HepG2 (cell line): ENCODE measurements around the gene ACSS3. TPM values are rescaled to one million over a fixed set of nuclear protein-coding genes. Genes with fewer than 3 reads are reported as not detected.

ENCODE experiments used
- ATAC-seq: fragments of 200-7000 bp; cut with Tn5 transposase; 3 replicates; pipeline ENCODE4 v1.9.1; 2020; ENCODE audit warnings: mild to moderate bottlenecking, moderate library complexity
- BruUV-seq: library from RNA; stranded (reverse); fragments of 400-500 nt; replicated peaks from 2 replicates; lab custom pipeline; 2021; lab: Mats Ljungman, UMichigan
- CTCF ChIA-PET: fragments of 300-600 bp; formaldehyde crosslinking; extraction: SDS; loops from one replicate; lab custom pipeline; 2021; ENCODE audit warnings: low total read pairs, inconsistent platforms, low intra/inter-chr PET ratio; lab: Yijun Ruan, JAX
- POLR2A ChIA-PET: fragments of 350-600 bp; sonication (Branson Sonifier 250); formaldehyde crosslinking; loops from one replicate; lab custom pipeline; 2020; ENCODE audit warnings: antibody characterized with exemption, inconsistent platforms; lab: Yijun Ruan, JAX
- DNase-seq: peaks from one replicate; pipeline ENCODE4 v3.0.0-alpha.2; 2015; ENCODE audit warnings: low spot score
- FAIRE-seq: peaks from 3 replicates; lab custom pipeline; 2011; peaks lifted over from hg19 to GRCh38; lab: Jason Lieb, UNC
- H2AFZ ChIP-seq: one replicate; pipeline ENCODE4 v1.6.1; 2011; ENCODE audit warnings: low read length, inconsistent platforms
- H3K27ac ChIP-seq: fragments of 300-600 bp; 3 replicates; pipeline ENCODE4 v1.8.0; 2011; ENCODE audit warnings: mixed run types, mild to moderate bottlenecking, mixed read lengths, low read length, inconsistent platforms; ENCODE audit not compliant: insufficient read depth; ENCODE audit errors: extremely low read length
- H3K27me3 ChIP-seq, 2 experiments: fragments of 200-600 bp in 1 of 2; 2 replicates in 1 of 2; 3 replicates in 1 of 2; pipeline versions ENCODE4 v1.6.0 to v1.8.0; 2011; ENCODE audit warnings: low read length in 2 of 2, mild to moderate bottlenecking in 2 of 2, moderate library complexity in 2 of 2, inconsistent platforms in 1 of 2; ENCODE audit not compliant: insufficient read depth in 2 of 2, control insufficient read depth in 1 of 2
- H3K36me3 ChIP-seq, 2 experiments: fragments of 200-600 bp in 1 of 2; replicated peaks in 1 of 2; 2 replicates in 1 of 2; 3 replicates in 1 of 2; pipeline versions ENCODE4 v1.5.1 to v1.8.0; 2011; ENCODE audit warnings: low read length in 2 of 2, inconsistent platforms in 1 of 2; ENCODE audit not compliant: insufficient read depth in 2 of 2, control insufficient read depth in 1 of 2
- H3K4me1 ChIP-seq: 2 replicates; pipeline ENCODE4 v1.5.1; 2012; ENCODE audit warnings: low read length, inconsistent platforms; ENCODE audit not compliant: insufficient read depth
- H3K4me2 ChIP-seq: 2 replicates; pipeline ENCODE4 v1.6.0; 2011; ENCODE audit warnings: low read depth, low read length, inconsistent platforms
- H3K4me3 ChIP-seq, 3 experiments: fragments of 200-600 bp in 1 of 3; sonication (generic), shearing (Covaris generic) in 1 of 3; replicated peaks in 1 of 3; 2 replicates each; pipeline ENCODE4 v1.5.1; 2011 to 2016; ENCODE audit warnings: low read length in 3 of 3, inconsistent platforms in 2 of 3, low read depth in 2 of 3, mild to moderate bottlenecking in 2 of 3, control low read depth in 1 of 3, mixed read lengths in 1 of 3; ENCODE audit not compliant: insufficient read depth in 1 of 3
- H3K79me2 ChIP-seq: one replicate; pipeline ENCODE4 v1.6.1; 2011; ENCODE audit warnings: low read length, inconsistent platforms; ENCODE audit not compliant: insufficient read depth
- H3K9ac ChIP-seq: 2 replicates; pipeline ENCODE4 v1.6.0; 2011; ENCODE audit warnings: mild to moderate bottlenecking, low read depth, low read length, inconsistent platforms; ENCODE audit not compliant: insufficient read depth
- H3K9me3 ChIP-seq: 2 replicates; pipeline ENCODE4 v1.5.1; 2012; ENCODE audit warnings: mild to moderate bottlenecking, low read length
- H4K20me1 ChIP-seq: 2 replicates; pipeline ENCODE4 v1.6.0; 2011; ENCODE audit warnings: inconsistent platforms, mild to moderate bottlenecking, low read length, moderate library complexity; ENCODE audit not compliant: insufficient read depth
- ASH2L ChIP-seq: fragments of 300-600, 200-600 bp; sonication (generic); IDR thresholded peaks from 2 replicates; pipeline ENCODE4 v1.7.0; 2017; ENCODE audit warnings: low read depth, mild to moderate bottlenecking, moderate library complexity, mixed read lengths, low read length; ENCODE audit not compliant: insufficient read length
- BORCS8-MEF2B ChIP-seq: sonication (generic); formaldehyde crosslinking; IDR thresholded peaks from 2 replicates; pipeline ENCODE4 v1.8.0; 2022; ENCODE audit warnings: mild to moderate bottlenecking, missing genetic modification reagents
- ELF1 ChIP-seq: sonication (generic); formaldehyde crosslinking; IDR thresholded peaks from 2 replicates; pipeline ENCODE4 v1.4.0; 2020; ENCODE audit warnings: missing genetic modification reagents
- FOXJ3 ChIP-seq: sonication (generic); formaldehyde crosslinking; IDR thresholded peaks from 2 replicates; pipeline ENCODE4 v1.4.0; 2020; ENCODE audit warnings: missing genetic modification reagents, mild to moderate bottlenecking, borderline replicate concordance
- FOXM1 ChIP-seq: sonication (generic); formaldehyde crosslinking; IDR thresholded peaks from 2 replicates; pipeline ENCODE4 v1.5.0; 2020; ENCODE audit warnings: missing genetic modification reagents
- HIC2 ChIP-seq: sonication (generic); formaldehyde crosslinking; IDR thresholded peaks from 2 replicates; pipeline ENCODE4 v1.9.0; 2022; ENCODE audit warnings: low read depth, missing genetic modification reagents
- HMG20A ChIP-seq: IDR thresholded peaks from 2 replicates; pipeline ENCODE4 v1.6.1; 2016; ENCODE audit warnings: borderline replicate concordance
- KAT2B ChIP-seq: fragments of 150-350 bp; IDR thresholded peaks from 2 replicates; pipeline ENCODE4 v1.6.1; 2014; ENCODE audit warnings: low read depth, low read length, borderline replicate concordance
- KMT2A ChIP-seq: sonication (generic); formaldehyde crosslinking; IDR thresholded peaks from 2 replicates; pipeline ENCODE4 v1.4.0; 2020; ENCODE audit warnings: missing genetic modification reagents
- MNT ChIP-seq: fragments of 450-650 bp; IDR thresholded peaks from 2 replicates; pipeline ENCODE4 v1.6.1; 2016
- RBAK ChIP-seq: sonication (generic); formaldehyde crosslinking; IDR thresholded peaks from 2 replicates; pipeline ENCODE4 v1.5.1; 2020; ENCODE audit warnings: mild to moderate bottlenecking, missing genetic modification reagents
- SMARCE1 ChIP-seq: fragments of 450-650 bp; IDR thresholded peaks from 2 replicates; pipeline ENCODE4 v1.6.1; 2017; ENCODE audit warnings: borderline replicate concordance
- ZNF33B ChIP-seq: sonication (generic); formaldehyde crosslinking; IDR thresholded peaks from 2 replicates; pipeline ENCODE4 v1.5.1; 2020; ENCODE audit warnings: mild to moderate bottlenecking, missing genetic modification reagents
- ZNF510 ChIP-seq: sonication (generic); formaldehyde crosslinking; IDR thresholded peaks from 2 replicates; pipeline ENCODE4 v1.4.0; 2020; ENCODE audit warnings: low read depth, mild to moderate bottlenecking, missing genetic modification reagents
- ZNF546 ChIP-seq: sonication (generic); formaldehyde crosslinking; conservative IDR thresholded peaks from 2 replicates; pipeline ENCODE4 v1.8.1; 2023; ENCODE audit warnings: mild to moderate bottlenecking, missing genetic modification reagents
- ZNF713 ChIP-seq: sonication (generic); formaldehyde crosslinking; IDR thresholded peaks from 2 replicates; pipeline ENCODE4 v1.4.0; 2020; ENCODE audit warnings: mild to moderate bottlenecking, missing genetic modification reagents
- WGBS: methylation state at CpG from one replicate; pipeline ENCODE4 v1.1.6; 2017; ENCODE audit warnings: low lambda C conversion rate; 5-methylcytosine and 5-hydroxymethylcytosine counted together
- in situ Hi-C: cut with HindIII; loops from 2 replicates; pipeline ENCODE4 v1.10.0; 2017; ENCODE audit warnings: low pct_unique_long_range_greater_than_20kb; ENCODE audit not compliant: extremely low pct_ligation_motif_present
- intact Hi-C: fragments of 100-400 bp; cut with micrococcal nuclease; formaldehyde crosslinking; loops from one replicate; pipeline ENCODE4 v1.10.0; 2022; ENCODE audit not compliant: unreplicated experiment
- polyA plus RNA-seq, 8 experiments: library from polyadenylated mRNA; depleted of rRNA in 3 of 8; stranded (reverse) in 7 of 8; unstranded in 1 of 8; fragments of >200 nt; fragmentation: Illumina TruSeq in 4 of 8; extraction: Trizol in 4 of 8; gene quantifications; 2 replicates each; pipeline versions ENCODE4 v1.2.1 to v1.2.3, GENCODE V29; 2011 to 2016; ENCODE audit warnings: low read depth in 4 of 8, missing spikeins in 1 of 8, mixed read lengths in 1 of 8; ENCODE audit not compliant: insufficient read depth in 1 of 8
- total RNA-seq, 5 experiments: library from RNA; depleted of rRNA; stranded (reverse); fragments of >200 nt; fragmentation: Illumina TruSeq; extraction: Trizol; gene quantifications; 2 replicates each; pipeline ENCODE4 v1.2.3, GENCODE V29; 2016; ENCODE audit warnings: low read depth in 1 of 5
- TF ChIP-seq, protein P1 (sequence below): sonication (generic); formaldehyde crosslinking; IDR thresholded peaks from 2 replicates; pipeline ENCODE4 v1.5.1; 2020; ENCODE audit warnings: mild to moderate bottlenecking, missing genetic modification reagents, moderate library complexity
- TF ChIP-seq, protein P2 (sequence below): sonication (generic); formaldehyde crosslinking; IDR thresholded peaks from 2 replicates; pipeline ENCODE4 v1.5.1; 2020; ENCODE audit warnings: missing genetic modification reagents, mild to moderate bottlenecking, borderline replicate concordance

ACSS3 gene
- total and polyA plus RNA-seq, 2 of the 13 experiments (the other 11 are each of a cell fraction or from before 2014, with no cell fraction given): 79.5 to 86.3 TPM

DNA sequence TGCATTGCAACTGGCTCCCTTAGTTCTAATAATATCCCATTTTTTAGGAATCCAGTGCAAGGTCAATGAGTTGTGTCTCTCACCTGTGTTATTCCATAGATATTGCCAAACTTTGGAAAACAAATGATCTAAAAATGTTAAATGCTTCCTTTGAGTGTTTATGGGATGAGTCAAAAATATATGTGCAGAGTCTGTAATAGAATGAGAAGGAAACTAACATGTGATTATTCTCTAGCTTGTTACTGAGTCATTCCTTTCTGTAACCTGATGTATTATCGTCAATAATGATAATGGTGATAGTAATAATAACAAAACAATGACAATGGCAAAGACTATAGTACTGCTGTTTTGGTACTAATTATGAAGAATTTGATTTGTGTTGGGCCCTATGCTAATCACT lies 11.5 kb downstream of the ACSS3 start (continued):
- no peak for TF ChIP-seq MNT
- TF ChIP-seq FOXJ3 (CRISPR knock-in tag): no peak
- TF ChIP-seq, protein P1, sequence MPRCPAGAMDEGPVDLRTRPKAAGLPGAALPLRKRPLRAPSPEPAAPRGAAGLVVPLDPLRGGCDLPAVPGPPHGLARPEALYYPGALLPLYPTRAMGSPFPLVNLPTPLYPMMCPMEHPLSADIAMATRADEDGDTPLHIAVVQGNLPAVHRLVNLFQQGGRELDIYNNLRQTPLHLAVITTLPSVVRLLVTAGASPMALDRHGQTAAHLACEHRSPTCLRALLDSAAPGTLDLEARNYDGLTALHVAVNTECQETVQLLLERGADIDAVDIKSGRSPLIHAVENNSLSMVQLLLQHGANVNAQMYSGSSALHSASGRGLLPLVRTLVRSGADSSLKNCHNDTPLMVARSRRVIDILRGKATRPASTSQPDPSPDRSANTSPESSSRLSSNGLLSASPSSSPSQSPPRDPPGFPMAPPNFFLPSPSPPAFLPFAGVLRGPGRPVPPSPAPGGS (CRISPR knock-in tag): no peak
- TF ChIP-seq ZNF33B (CRISPR knock-in tag): no peak

DNA sequence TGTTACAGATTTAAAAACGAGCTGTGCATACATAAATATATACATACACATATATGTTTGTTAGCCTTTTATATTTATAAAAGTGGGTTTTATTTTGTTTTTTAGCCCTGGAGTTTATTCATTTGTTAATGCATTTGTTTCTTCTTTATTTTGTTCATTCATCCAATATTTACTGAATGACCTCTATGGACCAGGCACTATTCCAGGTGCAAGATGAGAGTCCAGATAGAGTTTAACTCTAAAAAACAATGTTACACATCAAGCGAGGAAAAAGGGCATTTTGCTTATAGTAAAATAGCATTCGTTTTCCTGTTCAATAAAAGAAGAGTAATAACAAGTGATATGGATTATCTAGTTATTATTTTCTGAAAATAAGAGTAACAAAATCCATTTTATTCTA lies 14.2 kb downstream of the ACSS3 start:
- POLR2A ChIA-PET: no interaction called here
- no peak for FAIRE-seq
- peaks cover 99% of the 10 kb centered on the region for H3K79me2 ChIP-seq
- intact Hi-C loops: no loop called here
- BruUV-seq: no TSS peak
- H2AFZ ChIP-seq: no peak overlapping the region
- peaks cover 0 to 2% of the 10 kb centered on the region in 2 experiments; a peak in 2 of 5 replicates for H3K36me3 ChIP-seq
- TF ChIP-seq ELF1 (no peak), KMT2A (no peak), BORCS8-MEF2B (CRISPR knock-in tag) (no peak), HMG20A (CRISPR knock-in tag) (no peak), ZNF546 (no peak), SMARCE1 (no peak), RBAK (CRISPR knock-in tag) (no peak), ASH2L (no peak), FOXM1 (CRISPR knock-in tag) (no peak), HIC2 (no peak), KAT2B (no peak), ZNF510 (no peak), ZNF713 (CRISPR knock-in tag) (no peak), FOXJ3 (CRISPR knock-in tag) (no peak)
- TF ChIP-seq, protein P2, sequence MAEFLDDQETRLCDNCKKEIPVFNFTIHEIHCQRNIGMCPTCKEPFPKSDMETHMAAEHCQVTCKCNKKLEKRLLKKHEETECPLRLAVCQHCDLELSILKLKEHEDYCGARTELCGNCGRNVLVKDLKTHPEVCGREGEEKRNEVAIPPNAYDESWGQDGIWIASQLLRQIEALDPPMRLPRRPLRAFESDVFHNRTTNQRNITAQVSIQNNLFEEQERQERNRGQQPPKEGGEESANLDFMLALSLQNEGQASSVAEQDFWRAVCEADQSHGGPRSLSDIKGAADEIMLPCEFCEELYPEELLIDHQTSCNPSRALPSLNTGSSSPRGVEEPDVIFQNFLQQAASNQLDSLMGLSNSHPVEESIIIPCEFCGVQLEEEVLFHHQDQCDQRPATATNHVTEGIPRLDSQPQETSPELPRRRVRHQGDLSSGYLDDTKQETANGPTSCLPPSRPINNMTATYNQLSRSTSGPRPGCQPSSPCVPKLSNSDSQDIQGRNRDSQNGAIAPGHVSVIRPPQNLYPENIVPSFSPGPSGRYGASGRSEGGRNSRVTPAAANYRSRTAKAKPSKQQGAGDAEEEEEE (CRISPR knock-in tag): no peak
- TF ChIP-seq, all 625 proteins: peak for 0
- Histone ChIP-seq H3K4me1 (peaks cover 66% of the 10 kb centered on the region), H3K27me3 (no peaks in the 10 kb centered on the region), H3K9ac (no peak overlapping the region), H3K4me2 (no peak overlapping the region), H3K4me3 (no peak overlapping the region), H3K9me3 (no peaks in the 10 kb centered on the region), H3K27ac (no peak overlapping the region), H4K20me1 (peaks cover 15% of the 10 kb centered on the region; the same call in 1 of the 2 replicates)
- CTCF ChIA-PET: no interaction called here
- DNase-seq (no peak), ATAC-seq (no peak)
- in situ Hi-C loops: no loop called here
- WGBS: 93% methylated on average over 3 of the region's 3 CpGs
